Activated naive CD8-positive, alpha-beta T cell treated with anti-CD3 and anti-CD28 coated beads, Interleukin-2, amount 50 U/mL, for 16 hours (primary cell): Measurements from ENCODE around the gene SF3B6.
A peak's percentile ranks its signal among the peaks of the same experiment; 100 is the strongest.
"Not testable (repeated sequence)": the region's sequence is repeated elsewhere in the genome, so short reads cannot be mapped to it uniquely, and the experiment has no call there.

Experiments
- DNase-seq: peaks from one replicate; pipeline ENCODE4 v3.0.0-alpha.2; 2020; ENCODE audit warnings: low read depth, low spot score

The SF3B6 gene

DNA sequence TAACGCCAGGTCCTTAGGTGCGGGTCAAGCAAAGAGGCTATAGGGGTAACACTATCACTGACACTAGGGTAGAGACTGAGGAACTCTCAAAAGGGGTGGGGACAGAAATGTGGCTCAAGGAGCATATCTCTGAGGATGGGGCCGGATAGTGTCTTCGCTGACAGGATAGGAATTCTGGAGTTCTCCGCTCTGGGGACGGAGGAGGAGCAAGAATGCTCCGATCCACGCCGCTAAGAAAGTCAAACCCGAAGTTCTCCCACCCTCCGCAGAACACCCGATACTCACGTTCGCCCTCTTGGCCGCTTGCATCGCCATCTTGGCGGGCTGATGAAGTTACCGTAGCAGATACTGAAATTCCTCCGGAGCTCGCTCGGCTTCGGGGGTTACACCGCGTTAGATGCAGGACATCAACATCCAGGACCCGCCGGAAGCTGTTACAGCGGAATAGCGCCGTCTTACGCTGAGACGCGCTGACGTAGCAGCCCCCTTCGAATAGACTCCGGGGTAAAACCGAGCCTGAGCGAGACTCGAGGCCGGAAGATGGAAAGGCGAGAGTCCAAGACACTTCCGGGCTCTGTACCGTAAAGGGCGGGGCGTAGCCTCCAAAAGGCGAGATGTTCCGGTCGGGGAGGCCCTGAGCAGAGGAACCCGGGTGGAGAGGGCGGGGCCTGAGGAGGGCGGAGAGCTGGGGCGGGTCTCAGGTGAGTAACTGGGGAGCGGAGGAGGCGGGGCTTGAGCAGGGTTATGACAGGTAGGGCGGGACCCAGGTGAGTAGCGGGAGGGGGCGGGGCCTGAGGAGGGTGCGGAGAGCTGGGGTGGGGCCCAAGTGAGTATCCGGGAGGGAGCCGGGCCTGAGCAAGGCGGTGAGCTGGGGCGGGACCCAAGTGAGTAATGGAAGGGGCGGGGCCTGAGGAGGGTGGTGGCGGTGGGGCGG, at the start of gene SF3B6:
TSS of gene SF3B6 (minus strand) at position 412 of the 934 bp plus-strand sequence. CDS start at position 315, 97 bp downstream.
- DNase-seq = peak; percentile 99

DNA sequence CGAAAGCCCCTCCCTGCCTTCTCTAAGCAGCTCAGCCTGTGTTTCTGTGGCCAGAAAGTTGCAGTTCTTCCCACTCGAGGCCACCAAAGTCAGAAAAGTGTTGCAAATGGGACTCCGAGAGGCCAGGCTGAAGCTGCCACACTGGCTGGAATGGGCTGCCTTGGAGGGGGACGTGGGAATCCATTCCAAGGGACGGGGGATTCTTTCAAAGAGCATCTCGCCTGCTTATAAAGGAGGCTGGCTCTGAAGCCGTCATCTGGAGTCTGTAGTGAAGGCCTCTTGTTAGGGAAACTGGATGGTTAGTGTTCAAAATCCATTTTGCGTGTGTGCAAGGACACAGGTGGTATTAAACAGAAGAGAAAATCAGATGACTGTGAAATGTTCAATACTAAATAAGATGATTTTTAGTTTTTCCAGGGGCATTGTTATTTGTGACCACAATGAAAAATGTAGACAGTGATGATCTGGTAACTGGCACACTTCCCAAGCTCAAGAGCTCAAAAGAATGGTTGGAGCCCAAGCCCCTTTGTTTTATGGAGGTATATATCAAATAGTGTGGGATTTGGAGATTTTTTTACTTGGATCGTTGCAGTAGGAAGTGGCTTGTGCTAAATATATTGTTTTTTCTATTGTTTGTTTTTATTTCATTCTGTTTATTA, 47.9 kb upstream of the SF3B6 start:
- DNase-seq = no peak

GRCh38 chr2:24123195-24123921, 47.2 kb upstream of the SF3B6 start, which contains the start of the genes FAM228B and PFN4:
Gene FAM228B (plus strand): TSS chr2:24123469. CDS start chr2:24124362, 893 bp downstream.
Gene PFN4 (minus strand): TSS chr2:24123334. CDS start chr2:24122535, 799 bp downstream.
- peak; percentile 23 for DNase-seq

DNA sequence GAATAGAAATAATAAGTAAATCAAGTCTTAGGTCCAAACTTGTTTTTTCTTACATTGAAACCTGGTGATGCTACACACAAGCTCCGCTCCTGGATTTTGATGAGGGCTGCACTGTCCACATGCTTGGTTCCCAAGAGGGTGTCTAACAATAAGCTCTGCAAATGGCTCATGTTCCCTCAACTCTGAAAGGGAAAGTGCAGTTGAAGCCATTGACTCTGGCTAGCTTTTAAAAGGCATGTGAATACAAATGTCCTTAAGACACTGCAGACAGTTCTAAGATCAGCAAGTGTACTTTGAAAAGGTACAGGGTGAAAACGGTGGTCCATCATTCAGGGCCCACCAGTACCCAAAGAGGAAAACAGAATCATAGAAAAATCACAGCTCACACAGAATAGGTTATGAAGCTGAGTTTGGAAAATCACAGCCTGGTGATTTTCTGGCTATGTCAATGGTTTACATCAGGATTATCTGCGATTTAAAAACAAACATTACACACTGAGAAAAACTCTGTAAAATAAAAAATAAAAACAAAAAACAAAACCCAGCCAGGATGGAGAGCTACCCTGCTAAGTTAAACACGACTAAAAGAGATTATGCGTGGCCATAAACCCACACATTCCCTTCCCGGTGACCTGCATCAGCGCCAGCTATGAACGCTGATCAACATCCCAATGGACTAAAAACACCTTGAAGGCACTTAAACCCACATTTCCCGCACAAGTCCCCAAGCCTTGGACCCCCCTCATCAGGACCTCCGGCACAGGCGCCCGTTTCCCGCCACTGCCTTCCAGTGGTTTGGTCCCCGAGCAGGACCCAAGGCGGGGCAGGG, 46.5 kb upstream of the SF3B6 start:
- no peak for DNase-seq

- DNase-seq = no peak
Observed at GRCh38 chr2:24121469-24121868, 45.3 kb upstream of the SF3B6 start.

GRCh38 chr2:24121066-24121465, 44.9 kb upstream of the SF3B6 start:
- no peak for DNase-seq

DNA sequence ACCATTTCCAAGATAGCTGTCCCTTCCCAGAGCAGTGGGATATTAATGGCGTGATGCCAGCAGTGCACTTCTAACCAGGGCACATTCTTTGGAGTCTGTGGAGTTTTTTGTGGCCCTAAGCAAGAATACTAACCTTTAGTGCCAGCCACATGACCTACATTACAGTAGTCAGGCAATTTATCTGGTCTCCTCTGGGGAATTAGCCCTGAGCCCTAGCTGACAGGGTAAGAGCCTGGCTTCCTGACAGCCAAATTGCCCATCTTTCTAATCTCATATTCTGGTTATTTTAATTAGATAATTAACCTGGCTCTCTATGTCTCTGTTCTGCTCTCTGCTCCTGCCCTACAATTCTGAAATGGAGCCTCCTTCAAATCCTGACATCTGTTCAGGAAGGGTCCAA, 41.8 kb upstream of the SF3B6 start:
- DNase-seq = no peak

DNA sequence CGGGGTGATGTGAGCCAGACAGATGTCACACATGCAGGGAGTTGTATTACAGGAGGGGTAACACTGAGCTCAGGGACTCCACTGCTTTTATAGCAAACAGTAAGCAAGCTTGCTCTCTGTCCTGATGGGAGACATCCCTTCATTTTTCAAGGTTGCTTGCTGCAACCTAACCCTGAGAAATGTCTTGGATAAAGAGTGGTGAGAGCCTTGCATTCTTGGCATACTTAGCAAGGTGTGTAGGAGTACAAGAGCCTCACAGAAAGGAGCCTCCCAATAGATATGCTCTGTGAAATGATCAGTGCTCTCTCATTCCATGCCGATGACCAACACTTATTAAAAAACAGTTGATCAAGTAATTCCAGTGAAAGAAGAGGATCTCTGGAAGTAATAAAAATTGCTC, 38.9 kb upstream of the SF3B6 start:
- no peak for DNase-seq

DNA sequence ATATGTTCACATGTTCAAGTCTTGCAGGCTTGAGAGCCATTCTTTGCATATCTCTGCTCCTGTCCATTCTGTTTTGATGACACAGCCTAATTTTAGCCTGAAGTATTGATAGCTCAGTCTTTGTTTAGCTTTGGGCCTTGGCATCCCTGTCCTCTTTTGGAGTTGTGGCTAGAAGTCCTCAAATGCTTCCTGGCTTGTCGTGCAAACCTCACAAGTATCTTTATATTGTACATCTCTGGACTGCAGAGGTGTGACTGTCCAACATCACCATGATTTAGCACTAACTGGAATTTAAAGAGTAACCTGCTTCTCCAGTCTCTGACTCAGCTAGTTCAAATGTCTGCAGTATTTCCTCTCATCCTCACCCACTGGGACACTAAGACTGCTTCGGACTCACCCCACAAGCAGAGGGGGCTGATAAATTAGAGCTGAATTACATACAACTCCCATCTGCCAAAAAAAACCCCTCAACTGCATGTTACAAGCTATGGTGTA, 35.3 kb upstream of the SF3B6 start:
- DNase-seq = no peak

DNA sequence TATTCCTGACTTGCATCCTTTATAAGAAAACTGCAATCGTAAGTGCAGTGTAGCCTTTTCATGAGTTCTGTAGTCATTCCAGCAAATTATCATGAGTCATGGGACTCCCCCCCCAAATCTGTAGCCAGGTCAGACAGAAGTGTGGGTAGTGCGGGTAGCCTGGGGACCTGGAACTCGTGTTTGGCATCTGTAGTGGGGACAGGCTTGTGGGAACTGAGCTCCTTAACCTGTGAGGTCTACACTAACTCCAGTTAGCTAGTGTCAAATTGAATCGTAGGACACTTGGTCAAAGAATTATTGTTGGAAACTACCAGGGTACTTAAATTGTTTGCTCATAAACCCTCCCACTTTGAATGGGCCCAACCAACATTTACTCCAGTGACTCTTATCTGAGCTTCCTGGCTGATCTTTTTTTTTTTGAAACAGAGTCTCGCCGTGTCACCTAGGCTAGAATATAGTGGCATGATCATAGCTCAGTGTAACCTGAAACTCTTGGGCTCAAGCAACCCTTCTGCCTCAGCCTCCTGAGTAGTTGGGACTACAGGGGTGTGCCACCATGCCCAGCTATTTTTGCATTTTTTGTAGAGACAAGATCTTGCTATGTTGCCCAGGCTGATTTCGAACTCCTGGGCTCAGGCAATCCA, 34.7 kb upstream of the SF3B6 start:
- DNase-seq = no peak

DNA sequence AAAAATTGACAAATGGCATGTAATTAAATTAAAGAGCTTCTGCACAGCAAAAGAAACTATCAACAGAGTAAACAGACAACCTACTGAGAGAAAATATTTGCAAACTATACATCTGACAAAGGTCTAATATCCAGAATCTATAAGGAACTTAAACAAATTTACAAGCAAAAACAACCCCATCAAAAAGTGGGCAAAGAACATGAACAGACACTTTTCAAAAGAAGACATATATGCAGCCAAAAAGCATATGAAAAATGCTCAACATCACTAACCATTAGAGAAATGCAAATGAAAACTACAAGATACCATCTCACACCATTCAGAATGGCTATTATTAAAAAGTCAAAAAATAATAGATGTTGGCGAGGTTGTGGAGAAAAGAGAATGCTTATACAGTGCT, 33.3 kb upstream of the SF3B6 start:
- not testable (repeated sequence) for DNase-seq

GRCh38 chr2:24107336-24107735, 31.2 kb upstream of the SF3B6 start:
- DNase-seq = no peak

- DNase-seq = no peak
Observed at GRCh38 chr2:24106786-24107185, 30.7 kb upstream of the SF3B6 start.

- DNase-seq = no peak
Observed at GRCh38 chr2:24105816-24106215, 29.7 kb upstream of the SF3B6 start.

- DNase-seq = no peak
Observed at GRCh38 chr2:24104906-24105305, 28.8 kb upstream of the SF3B6 start.

DNA sequence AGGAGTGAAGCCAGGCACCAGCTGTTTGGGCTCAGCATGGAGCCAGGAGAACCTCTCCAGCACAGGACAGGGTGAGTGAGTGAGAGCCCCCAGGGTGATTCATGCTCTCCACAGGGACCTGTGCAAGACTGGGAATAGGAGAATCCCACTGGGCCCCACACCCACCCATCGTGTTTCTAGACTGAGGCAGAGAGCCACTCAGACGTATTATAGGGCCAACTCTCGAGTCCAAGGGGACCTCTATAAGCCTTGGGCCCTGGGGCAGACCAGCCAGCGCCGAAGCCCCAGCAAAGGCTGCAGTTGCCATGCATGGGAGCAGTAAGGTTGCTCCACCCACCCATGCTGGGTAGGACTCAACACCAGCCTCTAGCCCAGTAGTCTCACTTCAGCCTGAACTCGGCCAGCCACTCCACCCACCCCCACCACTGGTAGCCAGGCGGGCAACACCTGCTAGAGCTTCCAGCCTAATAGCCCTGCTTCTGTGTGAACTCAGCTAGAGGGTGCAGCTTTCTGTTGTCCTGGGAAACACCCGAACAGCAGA, 28.1 kb upstream of the SF3B6 start:
- no peak for DNase-seq

DNA sequence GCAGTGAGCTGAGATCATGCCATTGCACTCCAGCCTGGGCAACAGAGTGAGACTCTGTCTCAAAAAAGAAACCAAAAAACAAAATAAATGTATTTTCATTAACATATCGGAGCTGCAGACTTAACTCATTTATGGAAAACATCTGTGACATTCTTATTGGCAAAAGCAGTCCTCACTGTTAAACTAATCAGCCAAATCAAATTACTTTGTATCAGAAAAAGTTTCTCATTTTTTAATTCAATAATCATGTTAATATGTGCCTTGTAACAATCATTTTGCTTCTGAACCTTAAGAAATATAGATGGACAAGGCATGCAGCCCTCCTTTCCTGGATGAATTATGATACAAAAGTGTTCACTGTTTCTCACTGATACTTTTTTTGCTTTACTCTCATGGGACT, 26.6 kb upstream of the SF3B6 start:
- no peak for DNase-seq

DNA sequence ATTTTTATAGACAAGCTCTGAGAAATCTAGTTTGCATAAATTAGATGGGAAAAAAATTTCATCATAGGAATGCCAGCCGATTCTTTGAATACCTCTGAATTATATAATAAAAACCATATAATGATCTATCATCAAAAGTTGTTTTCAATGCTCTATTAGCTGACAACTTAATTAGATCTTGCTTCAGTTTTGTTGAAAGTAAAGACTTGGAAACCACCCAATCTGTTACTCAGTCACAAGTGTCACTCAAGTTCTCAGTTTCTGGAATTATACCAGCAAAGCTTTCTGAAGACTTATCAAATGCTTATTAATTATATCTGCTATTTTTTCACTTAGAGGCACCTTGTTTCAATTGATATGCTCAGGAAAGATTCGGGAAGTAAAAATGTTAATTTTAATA, 25.9 kb upstream of the SF3B6 start:
- DNase-seq = no peak

- DNase-seq = not testable (repeated sequence)
Observed at GRCh38 chr2:24100732-24101131, 24.6 kb upstream of the SF3B6 start.

DNA sequence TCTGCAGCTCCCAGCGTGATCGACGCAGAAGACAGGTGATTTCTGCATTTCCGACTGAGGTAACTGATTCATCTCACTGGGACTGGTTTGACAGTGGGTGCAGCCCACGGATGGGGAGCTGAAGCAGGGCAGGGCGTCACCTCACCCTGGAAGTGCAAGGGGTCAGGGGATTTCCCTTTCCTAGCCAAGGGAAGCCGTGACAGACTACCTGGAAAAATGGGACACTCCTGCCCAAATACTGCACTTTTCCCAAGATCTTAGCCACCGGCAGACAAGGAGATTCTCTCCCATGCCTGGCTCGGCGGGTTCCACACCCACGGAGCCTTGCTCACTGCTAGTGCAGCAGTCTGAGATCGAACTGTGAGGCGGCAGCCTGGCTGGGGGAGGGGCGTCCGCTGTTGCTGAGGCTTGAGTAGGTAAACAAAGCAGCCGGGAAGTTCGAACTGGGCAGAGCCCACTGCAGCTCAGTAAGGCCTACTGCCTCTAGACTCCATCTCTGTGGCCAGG, 19.1 kb upstream of the SF3B6 start:
- DNase-seq = not testable (repeated sequence)
